Neural cell (in vitro differentiated cells): ENCODE results near the gene HHATL. TPM values are rescaled to one million over a fixed set of nuclear protein-coding genes. Genes with fewer than 3 reads are reported as not detected.

Experiments used
- H2AFZ ChIP-seq: fragments of 200-600, 300-800 bp; sonication (generic), shearing (Covaris generic); 2 replicates; pipeline ENCODE4 v1.6.0; 2014; ENCODE audit warnings: low read depth, mild to moderate bottlenecking, antibody characterized with exemption, low read length, moderate library complexity
- H3F3A ChIP-seq: fragments of 200-600 bp; shearing (Covaris generic); 2 replicates; pipeline ENCODE4 v1.6.1; 2016; ENCODE audit warnings: mild to moderate bottlenecking, moderate library complexity, mixed read lengths, antibody characterized with exemption, low read length; ENCODE audit not compliant: insufficient read depth, poor library complexity, severe bottlenecking
- H3K27ac ChIP-seq: fragments of 200-600, 300-800 bp; sonication (generic), shearing (Covaris generic); 2 replicates; pipeline ENCODE4 v1.5.1; 2014; ENCODE audit warnings: mild to moderate bottlenecking, low read length, moderate library complexity
- H3K27me3 ChIP-seq: fragments of 300-800, 200-600 bp; sonication (generic), shearing (Covaris generic); 2 replicates; pipeline ENCODE4 v1.6.0; 2014; ENCODE audit warnings: mild to moderate bottlenecking, low read depth, low read length, moderate library complexity; ENCODE audit not compliant: insufficient read depth
- H3K36me3 ChIP-seq: fragments of 300-800, 200-600 bp; sonication (generic), shearing (Covaris generic); 2 replicates; pipeline ENCODE4 v1.5.1; 2014; ENCODE audit warnings: mild to moderate bottlenecking, antibody characterized with exemption, low read length, moderate library complexity; ENCODE audit not compliant: insufficient read depth
- H3K4me2 ChIP-seq: fragments of 300-800, 200-600 bp; sonication (generic), shearing (Covaris generic); 2 replicates; pipeline ENCODE4 v1.6.0; 2014; ENCODE audit warnings: mild to moderate bottlenecking, low read length
- H3K4me3 ChIP-seq: fragments of 300-800, 200-600 bp; sonication (generic), shearing (Covaris generic); 2 replicates; pipeline ENCODE4 v1.5.1; 2014; ENCODE audit warnings: mild to moderate bottlenecking, low read length, moderate library complexity
- H3K79me2 ChIP-seq: fragments of 200-600 bp; shearing (Covaris generic); replicated peaks from 2 replicates; pipeline ENCODE4 v1.6.0; 2014; ENCODE audit warnings: mild to moderate bottlenecking, low read length, moderate library complexity; ENCODE audit not compliant: insufficient read depth
- H3K9ac ChIP-seq: fragments of 300-800, 200-600 bp; sonication (generic), shearing (Covaris generic); 2 replicates; pipeline ENCODE4 v1.6.1; 2016; ENCODE audit warnings: mild to moderate bottlenecking, low read length, mixed read lengths
- H3K9me2 ChIP-seq: fragments of 200-600 bp; shearing (Covaris generic); 2 replicates; pipeline ENCODE4 v1.6.1; 2016; ENCODE audit warnings: mild to moderate bottlenecking, low read length, mixed read lengths; ENCODE audit not compliant: insufficient read depth
- H3K9me3 ChIP-seq: fragments of 200-600, 300-800 bp; sonication (generic), shearing (Covaris generic); 2 replicates; pipeline ENCODE4 v1.6.1; 2016; ENCODE audit warnings: mild to moderate bottlenecking, mixed run types, low read length, moderate library complexity, mixed read lengths
- H4K20me1 ChIP-seq: fragments of 200-600 bp; shearing (Covaris generic); 2 replicates; pipeline ENCODE4 v1.6.1; 2016; ENCODE audit warnings: mild to moderate bottlenecking, mixed run types; ENCODE audit not compliant: insufficient read depth
- EP300 ChIP-seq: fragments of 450-650 bp; conservative IDR thresholded peaks from 2 replicates; pipeline ENCODE4 v1.6.1; 2014; ENCODE audit warnings: antibody characterized with exemption, mild to moderate bottlenecking, moderate library complexity; ENCODE audit not compliant: poor library complexity, severe bottlenecking
- EZH2 ChIP-seq: fragments of 200-600, 300-800 bp; shearing (Covaris generic), sonication (generic); IDR thresholded peaks from 2 replicates; pipeline ENCODE4 v1.6.1; 2014; ENCODE audit warnings: antibody characterized with exemption, low read length, borderline replicate concordance, mild to moderate bottlenecking; ENCODE audit not compliant: insufficient read depth, poor library complexity, severe bottlenecking
- MXI1 ChIP-seq: fragments of 450-650 bp; conservative IDR thresholded peaks from 2 replicates; pipeline ENCODE4 v1.6.1; 2014; ENCODE audit warnings: antibody characterized with exemption, mild to moderate bottlenecking; ENCODE audit not compliant: poor library complexity, severe bottlenecking
- POLR2AphosphoS5 ChIP-seq: IDR thresholded peaks from 2 replicates; pipeline ENCODE4 v1.6.1; 2012
- RAD21 ChIP-seq: fragments of 450-650 bp; conservative IDR thresholded peaks from 2 replicates; pipeline ENCODE4 v1.6.1; 2014; ENCODE audit warnings: antibody characterized with exemption, mild to moderate bottlenecking, moderate library complexity
- SMC3 ChIP-seq: fragments of 450-650 bp; conservative IDR thresholded peaks from 2 replicates; pipeline ENCODE4 v1.6.1; 2014; ENCODE audit warnings: antibody characterized with exemption, mild to moderate bottlenecking, moderate library complexity; ENCODE audit not compliant: poor library complexity
- TAF1 ChIP-seq: IDR thresholded peaks from 2 replicates; pipeline ENCODE4 v1.6.1; 2012; ENCODE audit warnings: low read depth
- polyA plus RNA-seq: library from polyadenylated mRNA; depleted of rRNA; stranded (reverse); fragments of >200 nt; gene quantifications from 2 replicates; pipeline ENCODE4 v1.2.3, GENCODE V29; 2014
- TF ChIP-seq, protein P1 (sequence below): fragments of 450-650 bp; IDR thresholded peaks from 2 replicates; pipeline ENCODE4 v1.5.1; 2014; ENCODE audit warnings: antibody characterized with exemption, mild to moderate bottlenecking, moderate library complexity; ENCODE audit not compliant: poor library complexity, severe bottlenecking
- TF ChIP-seq, protein P2 (sequence below): IDR thresholded peaks from 2 replicates; pipeline ENCODE4 v1.6.1; 2012; ENCODE audit warnings: borderline replicate concordance

HHATL gene
- polyA plus RNA-seq, 1 donor from 2014 or later, result not detected

DNA sequence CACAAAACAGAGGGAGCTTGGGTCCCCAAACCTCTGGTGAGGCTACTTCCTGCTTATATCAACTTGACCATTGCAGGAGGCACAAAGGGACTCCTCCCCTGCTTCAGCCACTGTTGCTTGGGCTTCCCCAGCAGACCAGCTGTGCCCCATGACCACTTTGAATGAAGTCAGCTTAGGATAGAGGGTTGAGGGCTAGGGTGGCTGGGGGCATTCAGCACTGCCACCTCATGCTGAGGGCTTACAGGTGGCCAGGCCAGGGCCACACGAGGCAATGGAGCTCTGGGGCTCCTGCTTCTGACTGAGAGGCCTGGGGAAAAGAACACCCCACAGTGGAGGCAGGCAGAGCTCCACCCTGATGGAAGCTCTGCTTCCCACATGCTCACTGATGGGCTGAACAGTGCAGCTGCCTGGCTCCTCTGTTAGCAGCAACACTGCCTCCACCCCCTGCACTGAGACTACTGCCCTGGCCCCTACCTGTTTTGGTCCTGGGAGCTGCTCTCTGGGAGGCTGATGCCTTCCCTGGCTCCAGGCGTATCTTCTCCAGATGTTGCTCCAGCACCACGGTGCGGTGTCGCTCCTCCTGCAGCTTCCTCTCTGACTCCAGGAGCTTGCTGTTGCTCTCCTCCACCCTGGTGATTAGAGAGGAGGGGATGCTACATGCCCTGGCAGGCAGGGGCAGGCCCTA lies 10.2 kb upstream of the HHATL start:
- no peaks in the 10 kb centered on the region for H3K9me2 ChIP-seq
- H4K20me1 ChIP-seq, result no peaks in the 10 kb centered on the region
- H2AFZ ChIP-seq, result no peak overlapping the region
- no peak overlapping the region for H3K4me3 ChIP-seq
- H3K9me3 ChIP-seq, result no peaks in the 10 kb centered on the region
- H3K27me3 ChIP-seq, result no peaks in the 10 kb centered on the region
- H3K9ac ChIP-seq, result no peak overlapping the region
- TF ChIP-seq EP300 (no peak), RAD21 (no peak), POLR2AphosphoS5 (no peak), EZH2 (no peak), TAF1 (no peak), SMC3 (no peak), MXI1 (no peak)
- TF ChIP-seq, protein P1, sequence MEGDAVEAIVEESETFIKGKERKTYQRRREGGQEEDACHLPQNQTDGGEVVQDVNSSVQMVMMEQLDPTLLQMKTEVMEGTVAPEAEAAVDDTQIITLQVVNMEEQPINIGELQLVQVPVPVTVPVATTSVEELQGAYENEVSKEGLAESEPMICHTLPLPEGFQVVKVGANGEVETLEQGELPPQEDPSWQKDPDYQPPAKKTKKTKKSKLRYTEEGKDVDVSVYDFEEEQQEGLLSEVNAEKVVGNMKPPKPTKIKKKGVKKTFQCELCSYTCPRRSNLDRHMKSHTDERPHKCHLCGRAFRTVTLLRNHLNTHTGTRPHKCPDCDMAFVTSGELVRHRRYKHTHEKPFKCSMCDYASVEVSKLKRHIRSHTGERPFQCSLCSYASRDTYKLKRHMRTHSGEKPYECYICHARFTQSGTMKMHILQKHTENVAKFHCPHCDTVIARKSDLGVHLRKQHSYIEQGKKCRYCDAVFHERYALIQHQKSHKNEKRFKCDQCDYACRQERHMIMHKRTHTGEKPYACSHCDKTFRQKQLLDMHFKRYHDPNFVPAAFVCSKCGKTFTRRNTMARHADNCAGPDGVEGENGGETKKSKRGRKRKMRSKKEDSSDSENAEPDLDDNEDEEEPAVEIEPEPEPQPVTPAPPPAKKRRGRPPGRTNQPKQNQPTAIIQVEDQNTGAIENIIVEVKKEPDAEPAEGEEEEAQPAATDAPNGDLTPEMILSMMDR, result no peak
- TF ChIP-seq, protein P2, sequence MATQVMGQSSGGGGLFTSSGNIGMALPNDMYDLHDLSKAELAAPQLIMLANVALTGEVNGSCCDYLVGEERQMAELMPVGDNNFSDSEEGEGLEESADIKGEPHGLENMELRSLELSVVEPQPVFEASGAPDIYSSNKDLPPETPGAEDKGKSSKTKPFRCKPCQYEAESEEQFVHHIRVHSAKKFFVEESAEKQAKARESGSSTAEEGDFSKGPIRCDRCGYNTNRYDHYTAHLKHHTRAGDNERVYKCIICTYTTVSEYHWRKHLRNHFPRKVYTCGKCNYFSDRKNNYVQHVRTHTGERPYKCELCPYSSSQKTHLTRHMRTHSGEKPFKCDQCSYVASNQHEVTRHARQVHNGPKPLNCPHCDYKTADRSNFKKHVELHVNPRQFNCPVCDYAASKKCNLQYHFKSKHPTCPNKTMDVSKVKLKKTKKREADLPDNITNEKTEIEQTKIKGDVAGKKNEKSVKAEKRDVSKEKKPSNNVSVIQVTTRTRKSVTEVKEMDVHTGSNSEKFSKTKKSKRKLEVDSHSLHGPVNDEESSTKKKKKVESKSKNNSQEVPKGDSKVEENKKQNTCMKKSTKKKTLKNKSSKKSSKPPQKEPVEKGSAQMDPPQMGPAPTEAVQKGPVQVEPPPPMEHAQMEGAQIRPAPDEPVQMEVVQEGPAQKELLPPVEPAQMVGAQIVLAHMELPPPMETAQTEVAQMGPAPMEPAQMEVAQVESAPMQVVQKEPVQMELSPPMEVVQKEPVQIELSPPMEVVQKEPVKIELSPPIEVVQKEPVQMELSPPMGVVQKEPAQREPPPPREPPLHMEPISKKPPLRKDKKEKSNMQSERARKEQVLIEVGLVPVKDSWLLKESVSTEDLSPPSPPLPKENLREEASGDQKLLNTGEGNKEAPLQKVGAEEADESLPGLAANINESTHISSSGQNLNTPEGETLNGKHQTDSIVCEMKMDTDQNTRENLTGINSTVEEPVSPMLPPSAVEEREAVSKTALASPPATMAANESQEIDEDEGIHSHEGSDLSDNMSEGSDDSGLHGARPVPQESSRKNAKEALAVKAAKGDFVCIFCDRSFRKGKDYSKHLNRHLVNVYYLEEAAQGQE, result no peak
- no peaks in the 10 kb centered on the region for H3K36me3 ChIP-seq
- H3K4me2 ChIP-seq, result no peak overlapping the region
- no peaks in the 10 kb centered on the region for H3F3A ChIP-seq
- no peak overlapping the region for H3K27ac ChIP-seq
- no peaks in the 10 kb centered on the region for H3K79me2 ChIP-seq

DNA sequence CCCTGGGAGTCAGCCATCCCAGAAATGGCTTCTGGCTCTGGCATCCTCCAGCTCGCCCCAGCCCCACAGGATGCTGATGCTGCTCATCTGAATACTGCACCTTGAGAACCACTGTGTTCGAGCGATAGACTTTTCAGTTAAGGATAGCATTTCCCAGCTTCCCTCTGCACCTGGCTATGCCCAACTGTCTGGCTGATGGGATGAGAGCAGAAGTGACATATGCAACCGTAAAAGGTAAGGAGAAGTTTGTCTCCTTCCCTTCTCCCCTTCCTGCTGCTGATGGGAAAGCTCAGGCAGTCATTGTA lies 9.7 kb upstream of the HHATL start:
- no peaks in the 10 kb centered on the region for H3F3A ChIP-seq
- no peak overlapping the region for H3K27ac ChIP-seq
- no peaks in the 10 kb centered on the region for H3K27me3 ChIP-seq
- no peaks in the 10 kb centered on the region for H3K9me3 ChIP-seq
- H2AFZ ChIP-seq, result no peak overlapping the region
- H3K9me2 ChIP-seq, result no peaks in the 10 kb centered on the region
- no peaks in the 10 kb centered on the region for H3K36me3 ChIP-seq
- no peak overlapping the region for H3K9ac ChIP-seq
- no peaks in the 10 kb centered on the region for H4K20me1 ChIP-seq
- H3K4me3 ChIP-seq, result no peak overlapping the region
- no peaks in the 10 kb centered on the region for H3K79me2 ChIP-seq
- TF ChIP-seq, protein P2, result no peak
- TF ChIP-seq TAF1 (no peak), RAD21 (no peak), EP300 (no peak), SMC3 (no peak), POLR2AphosphoS5 (no peak), EZH2 (no peak), MXI1 (no peak)
- TF ChIP-seq, protein P1, result no peak
- H3K4me2 ChIP-seq, result no peak overlapping the region
